ENCODE measurements around the gene RENBP.
A peak's percentile ranks its signal among the peaks of the same experiment; 100 is the strongest.

Gene RENBP

GRCh38 chrX:153953342-153953830 lies 8.9 kb upstream of the RENBP start:
- DNase-seq = peak in 3 of 4 experiments; percentile 71 to 78 (median 74)

GRCh38 chrX:153952373-153953026 lies 8.1 kb upstream of the RENBP start:
- DNase-seq = no peak

- DNase-seq = no peak
Observed at GRCh38 chrX:153951683-153952372, 7.4 kb upstream of the RENBP start.

- DNase-seq = no peak
Observed at GRCh38 chrX:153950127-153950526, 5.7 kb upstream of the RENBP start.

GRCh38 chrX:153948847-153949805 lies 4.7 kb upstream of the RENBP start:
- DNase-seq = no peak

- no peak for DNase-seq
Observed at GRCh38 chrX:153948002-153948466, 3.6 kb upstream of the RENBP start.

GRCh38 chrX:153947009-153947769 lies 2.7 kb upstream of the RENBP start:
- peak; percentile 18 to 75 (median 45) for DNase-seq

GRCh38 chrX:153945956-153946943 lies 1.8 kb upstream of the RENBP start:
- DNase-seq = no peak

- no peak for DNase-seq
Observed at GRCh38 chrX:153944800-153945150, 332 bp upstream of the RENBP start.

GRCh38 chrX:153941336-153942252 lies 2.8 kb downstream of the RENBP start:
- DNase-seq = no peak

- no peak for DNase-seq
Observed at GRCh38 chrX:153939573-153939972, 4.9 kb downstream of the RENBP start.

- DNase-seq = no peak
Observed at GRCh38 chrX:153938226-153938786, 6.1 kb downstream of the RENBP start.

- DNase-seq = no peak
Observed at GRCh38 chrX:153937056-153937455, 7.4 kb downstream of the RENBP start.

GRCh38 chrX:153935326-153935851 lies 9.1 kb downstream of the RENBP start:
- DNase-seq = no peak

GRCh38 chrX:153934762-153935325 lies 9.6 kb downstream of the RENBP start, which contains the start of gene NAA10:
NAA10 (minus strand) TSS chrX:153935037; CDS start chrX:153934904, 133 bp downstream.
- peak in 1 of 4 experiments; percentile 48 for DNase-seq

- no peak for DNase-seq
Observed at GRCh38 chrX:153934148-153934761, 10.2 kb downstream of the RENBP start.

- no peak for DNase-seq
Observed at GRCh38 chrX:153933748-153934147, 10.7 kb downstream of the RENBP start.

- DNase-seq = no peak
Observed at GRCh38 chrX:153932220-153932915, 12.1 kb downstream of the RENBP start.

Data from activated naive CD4-positive, alpha-beta T cell (primary cell).